Epithelial cell of prostate (primary cell): ENCODE results near the gene PRKAR1A.

ENCODE experiments used
- DNase-seq: peaks from one replicate; pipeline ENCODE4 v3.0.0-alpha.2; 2011; ENCODE audit warnings: low read depth, low spot score
- H3K27ac ChIP-seq: fragments of 450-650 bp; 2 replicates; pipeline ENCODE4 v1.5.1; 2017; ENCODE audit warnings: mild to moderate bottlenecking

Gene PRKAR1A

DNA sequence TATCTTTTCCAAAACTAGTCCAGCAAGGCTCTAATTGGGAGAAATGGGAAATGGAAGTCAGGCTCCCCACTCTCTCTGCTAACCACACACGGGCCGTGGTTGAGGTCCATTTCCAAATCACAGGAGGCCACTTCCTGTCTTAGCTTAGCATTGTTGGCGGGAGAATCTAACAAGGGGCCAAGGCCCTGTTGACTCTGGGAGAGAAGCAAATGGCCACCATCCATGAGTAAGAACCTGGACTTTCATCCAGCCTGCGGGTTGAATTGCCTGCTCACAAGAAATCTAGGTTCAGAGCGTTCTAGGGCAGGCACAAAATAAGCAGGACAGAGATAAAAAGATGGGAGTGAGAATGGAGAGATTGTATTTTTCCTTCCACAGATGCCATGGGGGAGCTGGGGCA, 83.3 kb downstream of the PRKAR1A start:
- no peak overlapping the region for H3K27ac ChIP-seq
- no peak for DNase-seq

DNA sequence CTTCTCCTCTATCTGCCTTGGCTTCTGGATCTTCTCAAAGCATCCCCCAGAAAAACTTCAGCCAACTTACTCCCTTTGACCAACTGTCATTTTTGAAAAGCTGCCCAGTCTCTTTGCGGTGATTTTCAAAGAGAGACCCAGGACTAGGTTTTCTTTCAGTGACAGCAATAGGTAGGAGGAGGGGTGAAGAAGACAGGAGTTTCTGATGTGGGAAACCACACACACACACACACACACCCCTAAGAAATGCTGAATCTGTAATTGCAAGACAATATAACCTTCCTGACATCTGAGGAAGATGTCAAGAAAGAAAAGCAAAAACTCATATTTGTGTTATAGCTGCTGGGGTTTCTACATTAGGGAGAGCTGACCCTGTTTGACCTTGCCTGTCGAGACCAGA, 83.8 kb downstream of the PRKAR1A start:
- no peak overlapping the region for H3K27ac ChIP-seq
- DNase-seq, result no peak

DNA sequence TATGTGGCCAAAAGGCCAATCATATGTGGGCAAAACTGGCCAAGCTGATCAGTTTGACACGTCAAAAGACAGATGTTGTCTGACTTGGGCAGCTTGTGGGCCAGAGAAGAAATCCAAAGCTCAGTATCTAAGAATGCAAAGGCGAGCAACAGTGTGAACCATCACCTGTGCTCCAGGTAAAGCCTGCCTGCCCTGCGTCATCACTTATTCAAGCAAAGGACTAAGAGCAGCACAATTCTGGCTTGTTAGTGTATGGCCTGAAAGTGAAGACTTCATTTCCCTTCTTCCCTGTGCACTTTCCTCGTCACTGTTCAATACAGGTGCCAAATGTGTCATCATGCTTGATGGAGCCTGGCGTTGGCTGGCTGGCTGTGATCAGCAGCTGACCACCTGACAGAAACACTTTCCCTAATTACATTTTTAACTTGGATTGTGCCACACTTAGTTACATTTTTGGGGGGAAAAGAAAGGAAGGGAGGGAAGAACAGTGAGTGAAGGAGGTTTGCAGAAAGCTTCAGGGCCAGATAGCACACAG, 84.2 kb downstream of the PRKAR1A start:
- DNase-seq, result no peak
- H3K27ac ChIP-seq, result no peak overlapping the region

- no peak overlapping the region for H3K27ac ChIP-seq
Observed at GRCh38 chr17:68598074-68598473, 85.8 kb downstream of the PRKAR1A start.

DNA sequence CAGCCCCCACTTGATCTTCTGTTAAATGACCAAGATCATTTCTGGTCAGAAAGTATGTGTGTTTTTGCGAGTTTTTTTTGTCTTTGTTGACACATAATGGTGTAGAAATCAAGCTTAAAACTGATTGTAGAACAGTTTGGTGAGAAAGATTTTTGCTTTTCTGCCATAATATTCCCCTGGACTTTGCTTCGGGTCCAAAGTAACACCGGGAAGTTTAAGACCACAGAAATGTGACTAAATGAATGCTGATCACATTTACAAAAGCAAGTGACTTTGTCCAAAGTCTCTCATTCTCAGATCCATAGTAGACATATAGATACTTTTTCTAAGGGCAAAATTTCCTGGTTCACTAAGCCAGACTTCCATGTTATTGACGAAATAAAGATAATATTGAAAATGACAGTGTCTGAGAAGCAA, 86.3 kb downstream of the PRKAR1A start:
- DNase-seq, result no peak
- no peak overlapping the region for H3K27ac ChIP-seq

More at GRCh38 chr17:68598074-68598473, 85.8 kb downstream of the PRKAR1A start:
- no peak for DNase-seq

GRCh38 chr17:68599091-68599490, 86.9 kb downstream of the PRKAR1A start:
- DNase-seq, result no peak
- H3K27ac ChIP-seq, result no peak overlapping the region

GRCh38 chr17:68599552-68600066, 87.4 kb downstream of the PRKAR1A start:
- no peak for DNase-seq
- no peak overlapping the region for H3K27ac ChIP-seq

GRCh38 chr17:68600067-68600930, 88.1 kb downstream of the PRKAR1A start:
- no peak overlapping the region for H3K27ac ChIP-seq
- no peak for DNase-seq
